GM19452 (cell line): ENCODE measurements around the gene NXF1.

ENCODE experiments used
- ATAC-seq: cut with Tn5 transposase; IDR thresholded peaks from one replicate; pipeline ENCODE4 v1.9.1; 2021; ENCODE audit not compliant: unreplicated experiment

Gene NXF1

DNA sequence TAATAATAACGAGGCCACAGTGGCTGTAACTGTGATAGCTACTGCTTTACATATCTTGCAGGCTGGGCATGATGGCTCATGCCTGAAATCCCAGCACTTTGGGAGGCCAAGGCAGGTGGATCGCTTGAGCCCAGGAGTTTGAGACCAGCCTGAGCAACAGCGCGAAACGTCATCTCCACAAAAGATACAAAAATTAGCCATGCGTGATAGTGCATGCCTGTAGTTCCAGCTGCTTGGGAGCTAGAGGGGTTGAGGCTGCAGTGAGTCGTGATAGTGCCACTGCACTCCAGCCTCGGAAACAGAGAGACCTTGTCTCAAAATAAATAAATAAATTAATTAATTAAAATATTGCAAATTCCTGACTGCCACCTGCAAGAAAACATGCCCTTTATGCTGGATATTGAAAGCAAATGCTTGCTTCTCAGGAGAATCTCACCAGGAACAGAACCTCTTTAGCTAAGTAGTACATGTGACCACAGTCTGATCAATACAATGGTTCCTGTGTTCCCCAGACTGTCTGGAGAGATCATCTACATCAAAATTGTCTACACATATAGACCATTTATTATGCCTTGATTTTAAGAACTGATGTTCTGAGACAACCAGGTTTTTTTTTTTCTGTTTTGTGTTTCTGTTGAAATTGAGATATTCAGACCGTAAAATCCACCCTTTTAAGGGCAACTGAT lies 57.6 kb downstream of the NXF1 start:
- ATAC-seq = no peak
